ENCODE measurements around the gene VLDLR. TPM values are rescaled to one million over a fixed set of nuclear protein-coding genes. Genes with fewer than 3 reads are reported as not detected.

VLDLR gene
- polyA plus RNA-seq (ENCODE audit: low read depth in 6 of 6) = not detected

DNA sequence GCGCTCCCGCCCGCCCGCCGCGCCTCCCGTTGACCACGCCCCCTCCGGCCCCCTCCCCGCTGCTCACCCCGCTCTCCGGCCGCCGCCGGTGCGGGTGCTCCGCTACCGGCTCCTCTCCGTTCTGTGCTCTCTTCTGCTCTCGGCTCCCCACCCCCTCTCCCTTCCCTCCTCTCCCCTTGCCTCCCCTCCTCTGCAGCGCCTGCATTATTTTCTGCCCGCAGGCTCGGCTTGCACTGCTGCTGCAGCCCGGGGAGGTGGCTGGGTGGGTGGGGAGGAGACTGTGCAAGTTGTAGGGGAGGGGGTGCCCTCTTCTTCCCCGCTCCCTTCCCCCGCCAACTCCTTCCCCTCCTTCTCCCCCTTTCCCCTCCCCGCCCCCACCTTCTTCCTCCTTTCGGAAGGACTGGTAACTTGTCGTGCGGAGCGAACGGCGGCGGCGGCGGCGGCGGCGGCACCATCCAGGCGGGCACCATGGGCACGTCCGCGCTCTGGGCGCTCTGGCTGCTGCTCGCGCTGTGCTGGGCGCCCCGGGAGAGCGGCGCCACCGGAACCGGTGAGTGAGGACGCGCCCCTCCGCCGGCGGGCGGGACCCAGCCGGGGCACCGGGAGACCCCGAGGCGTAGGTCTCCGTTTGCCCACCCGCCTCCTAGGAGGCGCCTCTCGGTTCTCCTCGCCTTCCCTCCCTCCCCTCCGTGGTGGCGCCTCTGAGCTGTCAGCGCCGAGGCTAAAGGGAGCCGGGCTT, at the start of gene VLDLR:
TSS of gene VLDLR (plus strand) at position 66 of the 739 bp plus-strand sequence. CDS start at position 469, 403 bp downstream.
- Mint-ChIP-seq H3K27me3 (peaks cover 68 to 83% (median 78%) of the 10 kb centered on the region in 3 donors), H3K4me3 (peak within 1 kb of the TSS; percentile 80 to 94 (median 88)), H3K27ac (no peak within 1 kb of the TSS), H3K9me3 (peaks cover 0 to 6% (median 2%) of the 10 kb centered on the region in 7 donors), H3K36me3 (peaks cover 0 to 5% of the 10 kb centered on the region in 2 donors), H3K4me1 (peaks cover 10 to 24% (median 20%) of the 10 kb centered on the region in 3 donors)
- DNase-seq (no peak), ATAC-seq (ENCODE audit: low read depth in 2 of 2) (peak; percentile 37 to 43)

GRCh38 chr9:2574203-2574602, 47.4 kb upstream of the VLDLR start:
- no peak for ATAC-seq (ENCODE audit: low read depth in 2 of 2)
- Mint-ChIP-seq H3K4me1 (no peaks in the 10 kb centered on the region), H3K27ac (no peak overlapping the region), H3K36me3 (no peaks in the 10 kb centered on the region), H3K27me3 (peaks cover 13 to 28% (median 16%) of the 10 kb centered on the region in 3 donors), H3K4me3 (no peak overlapping the region), H3K9me3 (peaks cover 0 to 2% (median 0%) of the 10 kb centered on the region in 7 donors)
- no peak for DNase-seq

- DNase-seq (no peak), ATAC-seq (ENCODE audit: low read depth in 2 of 2) (no peak)
- Mint-ChIP-seq H3K27ac (no peak overlapping the region), H3K36me3 (no peaks in the 10 kb centered on the region), H3K27me3 (peaks cover 16 to 22% (median 18%) of the 10 kb centered on the region in 3 donors), H3K9me3 (peaks cover 0 to 2% (median 0%) of the 10 kb centered on the region in 7 donors), H3K4me1 (no peaks in the 10 kb centered on the region), H3K4me3 (no peak overlapping the region)
These were observed 45.0 kb upstream of the VLDLR start for GRCh38 chr9:2576631-2577030.

DNA sequence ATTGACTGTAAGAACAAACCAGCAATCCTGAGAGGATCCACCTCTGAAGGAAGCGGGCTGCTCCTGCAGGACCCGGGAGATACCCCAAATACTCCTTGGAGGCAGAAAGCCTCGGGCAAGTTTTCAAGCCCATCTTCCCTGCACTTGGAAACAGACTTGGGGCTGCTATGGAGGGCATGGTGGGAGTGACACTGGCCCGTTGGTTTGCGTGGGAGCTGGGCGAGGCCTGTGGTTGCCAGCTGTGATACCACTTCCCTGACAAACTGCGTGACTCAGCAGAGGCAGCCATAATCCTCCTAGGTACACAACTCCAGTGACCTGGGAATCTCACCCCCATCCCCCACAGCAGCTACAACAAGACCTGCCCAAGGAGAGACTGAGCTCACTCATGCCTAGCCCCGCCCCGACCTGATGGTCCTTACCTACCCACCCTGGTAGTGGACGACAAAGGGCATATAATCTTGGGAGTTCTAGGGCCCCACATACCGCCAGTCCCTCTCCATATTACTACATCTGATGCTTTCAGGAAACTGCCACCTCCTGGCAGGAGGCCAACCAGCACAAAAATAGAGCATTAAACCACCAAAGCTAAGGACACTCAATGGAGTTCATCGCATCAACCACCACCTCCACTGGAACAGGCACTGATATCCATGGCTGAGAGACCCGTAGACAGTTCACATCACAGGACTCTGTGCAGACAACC, 38.1 kb upstream of the VLDLR start:
- H3K27me3 Mint-ChIP-seq = peaks cover 9 to 45% (median 31%) of the 10 kb centered on the region in 3 donors
- H3K4me3 Mint-ChIP-seq = no peak overlapping the region
- no peak for ATAC-seq (ENCODE audit: low read depth in 2 of 2)
- no peak overlapping the region for H3K27ac Mint-ChIP-seq
- H3K36me3 Mint-ChIP-seq = peaks cover 0 to 4% of the 10 kb centered on the region in 2 donors
- no peak for DNase-seq
- H3K9me3 Mint-ChIP-seq = peaks cover 0 to 27% (median 5%) of the 10 kb centered on the region in 7 donors
- no peaks in the 10 kb centered on the region for H3K4me1 Mint-ChIP-seq

DNA sequence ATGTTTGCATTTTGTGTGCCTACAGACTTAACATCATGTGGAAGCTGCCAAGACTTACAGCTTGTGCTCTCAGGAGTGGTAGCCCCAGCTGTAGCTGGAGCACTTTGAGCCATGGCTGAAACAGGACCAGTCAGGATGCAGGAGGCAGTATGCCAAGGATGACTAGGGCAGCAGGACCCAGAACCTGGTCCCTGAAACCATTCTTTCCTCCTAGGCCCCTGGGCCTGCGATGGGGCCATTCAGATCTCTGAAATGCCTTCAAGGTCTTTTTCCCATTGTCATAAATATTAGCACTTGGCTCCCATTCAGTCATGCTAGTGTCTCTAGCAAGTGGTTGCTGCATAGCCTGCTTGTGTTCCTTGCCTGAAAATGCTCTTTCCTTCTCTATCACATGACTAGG, 29.6 kb upstream of the VLDLR start:
- DNase-seq = no peak
- peaks cover 8 to 20% of the 10 kb centered on the region in 2 donors for H3K36me3 Mint-ChIP-seq
- H3K4me1 Mint-ChIP-seq = no peaks in the 10 kb centered on the region
- H3K27me3 Mint-ChIP-seq = peaks cover 19 to 32% (median 28%) of the 10 kb centered on the region in 3 donors
- H3K9me3 Mint-ChIP-seq = peaks cover 15 to 50% (median 23%) of the 10 kb centered on the region in 7 donors
- H3K4me3 Mint-ChIP-seq = no peak overlapping the region
- H3K27ac Mint-ChIP-seq = no peak overlapping the region
- ATAC-seq (ENCODE audit: low read depth in 2 of 2) = no peak

DNA sequence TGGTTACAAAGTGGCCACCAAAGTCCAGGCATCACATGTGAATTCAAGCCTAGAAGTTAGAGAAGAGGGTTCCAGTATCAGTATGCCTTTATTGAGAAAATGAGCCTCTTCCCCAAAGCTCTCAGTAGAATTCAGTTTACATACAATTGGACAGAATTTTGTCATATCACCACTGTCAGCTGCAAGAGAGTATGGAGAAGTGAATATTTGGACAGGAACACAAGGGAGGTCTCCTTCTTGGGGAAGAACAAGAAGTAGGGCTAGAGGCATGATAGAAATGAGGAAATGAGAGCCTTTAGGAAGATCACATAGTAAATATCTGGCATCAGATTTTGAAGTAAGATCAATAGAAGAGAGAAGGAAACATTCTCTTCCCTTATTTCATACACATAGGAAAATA, 27.8 kb upstream of the VLDLR start:
- Mint-ChIP-seq H3K4me1 (no peaks in the 10 kb centered on the region), H3K27me3 (peaks cover 33 to 45% (median 36%) of the 10 kb centered on the region in 3 donors), H3K27ac (no peak overlapping the region), H3K36me3 (peaks cover 8 to 20% of the 10 kb centered on the region in 2 donors), H3K9me3 (peaks cover 14 to 42% (median 22%) of the 10 kb centered on the region in 7 donors), H3K4me3 (no peak overlapping the region)
- no peak for ATAC-seq (ENCODE audit: low read depth in 2 of 2)
- DNase-seq = no peak

DNA sequence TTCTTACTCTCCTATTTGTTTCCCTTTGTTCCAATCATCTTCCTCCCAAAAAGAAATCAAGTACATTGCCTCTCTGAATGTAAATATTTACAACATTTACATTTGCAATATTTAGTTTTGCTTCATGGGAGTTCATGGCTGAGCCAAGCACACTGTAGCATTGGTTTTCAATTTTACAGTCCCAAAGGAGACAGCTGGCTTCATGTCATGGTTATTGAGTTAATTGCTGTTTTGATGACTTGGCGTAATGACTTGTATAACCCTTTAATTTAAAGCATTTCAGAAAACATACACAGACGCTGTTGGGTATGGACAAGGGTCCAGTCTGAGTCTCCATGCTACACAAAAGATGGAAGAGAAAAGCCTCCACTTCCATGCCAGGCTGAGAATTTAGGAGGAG, 25.6 kb upstream of the VLDLR start:
- H3K27me3 Mint-ChIP-seq = peaks cover 35 to 58% (median 38%) of the 10 kb centered on the region in 3 donors
- H3K27ac Mint-ChIP-seq = no peak overlapping the region
- peaks cover 8 to 19% of the 10 kb centered on the region in 2 donors for H3K36me3 Mint-ChIP-seq
- no peak overlapping the region for H3K4me3 Mint-ChIP-seq
- no peak for DNase-seq
- H3K4me1 Mint-ChIP-seq = no peaks in the 10 kb centered on the region
- peaks cover 10 to 32% (median 19%) of the 10 kb centered on the region in 7 donors for H3K9me3 Mint-ChIP-seq
- ATAC-seq (ENCODE audit: low read depth in 2 of 2) = no peak

DNA sequence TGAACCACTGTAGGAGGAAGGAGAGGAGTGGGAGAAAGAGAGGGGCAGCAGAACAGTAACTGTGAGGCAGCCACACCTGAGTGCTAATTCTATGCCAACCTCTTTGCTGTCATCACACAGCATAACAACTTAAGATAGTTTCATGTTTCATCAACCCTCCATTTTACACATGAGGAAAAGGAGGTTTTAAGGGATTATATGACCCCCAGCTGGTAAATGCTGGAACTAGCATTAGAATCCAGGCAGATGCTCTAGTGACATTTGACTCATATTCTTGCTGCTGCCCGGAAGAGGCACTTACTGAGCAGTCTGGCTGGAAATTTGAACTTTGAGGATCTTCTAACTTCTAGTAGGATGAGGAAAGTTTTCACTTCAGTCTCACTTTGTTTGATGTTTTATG, 24.1 kb upstream of the VLDLR start:
- H3K27me3 Mint-ChIP-seq = peaks cover 39 to 67% (median 41%) of the 10 kb centered on the region in 3 donors
- H3K4me3 Mint-ChIP-seq = no peak overlapping the region
- H3K9me3 Mint-ChIP-seq = peaks cover 6 to 17% (median 8%) of the 10 kb centered on the region in 7 donors
- ATAC-seq (ENCODE audit: low read depth in 2 of 2) = no peak
- H3K4me1 Mint-ChIP-seq = no peaks in the 10 kb centered on the region
- DNase-seq = no peak
- H3K27ac Mint-ChIP-seq = no peak overlapping the region
- peaks cover 6 to 8% of the 10 kb centered on the region in 2 donors for H3K36me3 Mint-ChIP-seq

GRCh38 chr9:2599896-2600295, 21.7 kb upstream of the VLDLR start:
- Mint-ChIP-seq H3K27me3 (peaks cover 35 to 56% (median 38%) of the 10 kb centered on the region in 3 donors), H3K4me1 (no peaks in the 10 kb centered on the region), H3K36me3 (no peaks in the 10 kb centered on the region), H3K9me3 (peaks cover 0 to 3% (median 0%) of the 10 kb centered on the region in 7 donors), H3K4me3 (no peak overlapping the region), H3K27ac (no peak overlapping the region)
- ATAC-seq (ENCODE audit: low read depth in 2 of 2) (no peak), DNase-seq (no peak)

DNA sequence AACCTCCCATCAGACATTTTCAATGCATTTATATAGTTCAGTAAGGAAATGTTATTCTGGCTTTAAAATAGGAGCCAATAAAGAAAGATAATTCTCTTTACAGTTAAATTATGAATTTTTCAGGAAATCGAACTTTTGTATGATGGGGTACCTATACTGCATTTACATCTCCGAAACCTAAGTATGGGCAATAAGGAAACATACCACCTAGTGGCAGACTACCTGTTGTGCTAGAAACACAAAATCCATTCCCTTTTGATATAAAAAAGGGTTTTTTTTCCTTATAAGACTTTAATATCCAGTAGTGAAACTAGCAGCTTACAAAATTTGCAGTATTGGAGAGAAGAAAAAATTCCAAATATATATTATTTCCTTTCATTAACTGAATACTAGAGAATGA, 21.3 kb upstream of the VLDLR start:
- Mint-ChIP-seq H3K27me3 (peaks cover 35 to 56% (median 41%) of the 10 kb centered on the region in 3 donors), H3K36me3 (no peaks in the 10 kb centered on the region), H3K4me1 (no peaks in the 10 kb centered on the region), H3K9me3 (peaks cover 0 to 3% (median 0%) of the 10 kb centered on the region in 7 donors), H3K4me3 (no peak overlapping the region), H3K27ac (no peak overlapping the region)
- ATAC-seq (ENCODE audit: low read depth in 2 of 2) (no peak), DNase-seq (no peak)

DNA sequence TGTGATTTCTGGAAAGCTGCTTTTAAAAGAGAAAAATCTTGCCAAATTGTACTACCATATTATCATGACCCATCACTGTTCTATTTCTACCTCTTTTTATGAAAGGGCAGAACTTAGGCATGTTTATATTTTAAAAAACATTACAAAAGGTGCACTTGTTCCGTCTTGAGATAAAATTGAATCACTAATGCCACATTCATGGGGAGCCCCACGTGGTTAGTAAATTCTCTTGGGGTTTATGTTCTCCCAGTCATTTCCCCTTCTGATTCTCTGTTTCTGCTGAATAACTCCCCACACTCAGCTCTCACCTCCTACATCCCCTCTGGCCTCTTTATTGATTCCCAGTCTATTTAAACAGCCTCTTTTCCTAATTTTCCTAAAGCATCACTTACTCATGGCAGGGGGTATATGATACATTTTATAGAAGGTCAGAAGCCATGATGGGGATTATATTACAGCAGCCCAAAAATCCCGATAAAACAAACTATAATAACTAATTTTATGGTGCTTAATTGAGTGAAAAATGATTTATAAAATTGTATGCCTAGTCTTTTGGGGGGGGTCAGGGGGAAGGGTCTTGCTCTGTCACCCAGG, 19.7 kb upstream of the VLDLR start:
- no peak overlapping the region for H3K4me3 Mint-ChIP-seq

DNA sequence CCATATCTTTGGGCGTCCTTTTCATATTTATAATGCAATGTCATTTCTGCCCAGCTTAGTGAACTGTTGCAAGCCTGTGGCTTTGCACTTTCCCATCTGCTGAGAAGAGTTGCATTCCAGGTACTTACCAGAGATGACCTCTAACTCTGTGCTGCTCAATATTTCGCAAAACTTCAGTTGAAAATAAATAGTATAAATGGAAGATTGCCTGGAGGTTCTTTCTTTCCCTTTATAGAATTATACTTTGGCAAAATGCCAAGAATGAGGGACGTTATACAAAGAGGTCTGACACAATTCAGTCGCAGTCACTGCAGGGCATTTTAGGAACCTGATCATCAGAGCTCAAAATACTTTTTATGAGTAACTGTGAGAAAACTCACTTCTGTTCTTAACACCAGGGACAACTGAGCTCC, 18.9 kb upstream of the VLDLR start:
- no peak for DNase-seq
- H3K36me3 Mint-ChIP-seq = no peaks in the 10 kb centered on the region
- no peaks in the 10 kb centered on the region for H3K4me1 Mint-ChIP-seq
- H3K9me3 Mint-ChIP-seq = peaks cover 0 to 3% (median 0%) of the 10 kb centered on the region in 7 donors
- peaks cover 22 to 45% (median 36%) of the 10 kb centered on the region in 3 donors for H3K27me3 Mint-ChIP-seq
- H3K4me3 Mint-ChIP-seq = no peak overlapping the region
- H3K27ac Mint-ChIP-seq = no peak overlapping the region
- ATAC-seq (ENCODE audit: low read depth in 2 of 2) = no peak

More for the DNA sequence above, 19.7 kb upstream of the VLDLR start:
- Mint-ChIP-seq H3K4me1 (no peaks in the 10 kb centered on the region), H3K9me3 (peaks cover 0 to 3% (median 0%) of the 10 kb centered on the region in 7 donors), H3K27ac (no peak overlapping the region), H3K27me3 (peaks cover 29 to 44% (median 38%) of the 10 kb centered on the region in 3 donors), H3K36me3 (no peaks in the 10 kb centered on the region)
- DNase-seq (no peak), ATAC-seq (ENCODE audit: low read depth in 2 of 2) (no peak)

DNA sequence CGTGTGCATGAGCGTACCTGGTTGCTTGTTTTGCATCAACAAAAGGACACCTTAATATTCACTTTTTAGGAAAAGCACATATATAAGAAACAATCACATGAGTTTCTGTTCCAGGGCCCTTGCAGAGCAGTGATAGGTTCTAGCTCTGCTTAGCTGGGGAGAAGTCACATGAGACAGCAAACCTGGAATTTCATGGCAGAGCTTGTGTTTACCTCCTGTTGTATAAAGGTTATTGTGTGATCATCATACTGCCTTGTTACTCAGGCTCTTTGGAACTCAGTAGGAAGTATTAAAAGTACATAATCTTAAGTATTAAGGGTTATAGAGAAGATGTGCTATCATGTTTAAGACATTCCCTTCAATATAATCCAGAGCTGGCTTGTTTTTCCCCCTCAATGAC, 18.0 kb upstream of the VLDLR start:
- Mint-ChIP-seq H3K27ac (no peak overlapping the region), H3K36me3 (no peaks in the 10 kb centered on the region), H3K4me3 (no peak overlapping the region), H3K9me3 (peaks cover 0 to 3% (median 0%) of the 10 kb centered on the region in 7 donors), H3K27me3 (peaks cover 19 to 45% (median 32%) of the 10 kb centered on the region in 3 donors), H3K4me1 (no peaks in the 10 kb centered on the region)
- ATAC-seq (ENCODE audit: low read depth in 2 of 2) = no peak
- no peak for DNase-seq
